ENCODE results near the gene CDH13. TPM values are rescaled to one million over a fixed set of nuclear protein-coding genes. Genes with fewer than 3 reads are reported as not detected.
A peak's percentile ranks its signal among the peaks of the same experiment; 100 is the strongest.

Gene CDH13
- total and polyA plus RNA-seq, 2 experiments from 2014 or later, result 1.2 to 1.5 TPM

GRCh38 chr16:83552930-83553329 lies 926.2 kb downstream of the CDH13 start:
- H3K36me3 ChIP-seq (replicated peaks; ENCODE audit: insufficient read depth, low read depth), result no peaks in the 10 kb centered on the region
- no peaks in the 10 kb centered on the region for H4K20me1 ChIP-seq (ENCODE audit: insufficient read depth, poor library complexity, severe bottlenecking)
- H3K4me3 ChIP-seq, result no peak overlapping the region
- peaks cover 4% of the 10 kb centered on the region for H3K27me3 ChIP-seq
- H2AFZ ChIP-seq, result no peak overlapping the region
- no peaks in the 10 kb centered on the region for H3K9me2 ChIP-seq (replicated peaks; ENCODE audit: insufficient read depth)
- DNase-seq (ENCODE audit: low spot score), result no peak
- no peak overlapping the region for H3K4me2 ChIP-seq
- TF ChIP-seq CTCF (IDR thresholded peaks at IDR 0.05; ENCODE audit: poor library complexity) (no peak), EZH2phosphoT487 (IDR thresholded peaks at IDR 0.05; ENCODE audit: low read depth, severe bottlenecking, unreplicated experiment) (no peak), EZH2 (IDR thresholded peaks at IDR 0.05; ENCODE audit: borderline replicate concordance) (no peak)
- no peaks in the 10 kb centered on the region for H3K9me3 ChIP-seq (ENCODE audit: low read depth)
- H3K79me2 ChIP-seq, result no peaks in the 10 kb centered on the region
- WGBS (ENCODE audit: low lambda C conversion rate, missing lambda C conversion rate), result 95% methylated on average over 9 of the region's 10 CpGs
- no peak overlapping the region for H3K27ac ChIP-seq
- H3K4me1 ChIP-seq (ENCODE audit: insufficient read depth), result no peaks in the 10 kb centered on the region

- no peaks in the 10 kb centered on the region for H3K9me3 ChIP-seq (ENCODE audit: low read depth)
- H3K36me3 ChIP-seq (replicated peaks; ENCODE audit: insufficient read depth, low read depth), result no peaks in the 10 kb centered on the region
- peaks cover 7% of the 10 kb centered on the region for H3K27me3 ChIP-seq
- TF ChIP-seq EZH2 (IDR thresholded peaks at IDR 0.05; ENCODE audit: borderline replicate concordance) (no peak), CTCF (IDR thresholded peaks at IDR 0.05; ENCODE audit: poor library complexity) (no peak), EZH2phosphoT487 (IDR thresholded peaks at IDR 0.05; ENCODE audit: low read depth, severe bottlenecking, unreplicated experiment) (no peak)
- H3K27ac ChIP-seq, result no peak overlapping the region
- H3K4me2 ChIP-seq, result no peak overlapping the region
- DNase-seq (ENCODE audit: low spot score), result no peak
- 70% methylated on average over 3 of the region's 3 CpGs for WGBS (ENCODE audit: low lambda C conversion rate, missing lambda C conversion rate)
- no peak overlapping the region for H2AFZ ChIP-seq
- H4K20me1 ChIP-seq (ENCODE audit: insufficient read depth, poor library complexity, severe bottlenecking), result no peaks in the 10 kb centered on the region
- no peaks in the 10 kb centered on the region for H3K4me1 ChIP-seq (ENCODE audit: insufficient read depth)
- no peaks in the 10 kb centered on the region for H3K79me2 ChIP-seq
- H3K9me2 ChIP-seq (replicated peaks; ENCODE audit: insufficient read depth), result no peaks in the 10 kb centered on the region
- no peak overlapping the region for H3K4me3 ChIP-seq
These were observed 927.3 kb downstream of the CDH13 start for GRCh38 chr16:83554096-83554495.

GRCh38 chr16:83554540-83554939 lies 927.8 kb downstream of the CDH13 start:
- TF ChIP-seq EZH2 (IDR thresholded peaks at IDR 0.05; ENCODE audit: borderline replicate concordance), result no peak
- TF ChIP-seq EZH2phosphoT487 (IDR thresholded peaks at IDR 0.05; ENCODE audit: low read depth, severe bottlenecking, unreplicated experiment), result no peak
- TF ChIP-seq CTCF (IDR thresholded peaks at IDR 0.05; ENCODE audit: poor library complexity), result no peak
- H2AFZ ChIP-seq, result no peak overlapping the region
- WGBS (ENCODE audit: low lambda C conversion rate, missing lambda C conversion rate), result 74% methylated on average over 1 of the region's 1 CpG

GRCh38 chr16:83561876-83562275 lies 935.1 kb downstream of the CDH13 start:
- Histone ChIP-seq H3K9me2 (replicated peaks; ENCODE audit: insufficient read depth) (no peaks in the 10 kb centered on the region), H4K20me1 (ENCODE audit: insufficient read depth, poor library complexity, severe bottlenecking) (no peaks in the 10 kb centered on the region), H3K27ac (no peak overlapping the region), H2AFZ (no peak overlapping the region), H3K36me3 (replicated peaks; ENCODE audit: insufficient read depth, low read depth) (no peaks in the 10 kb centered on the region), H3K4me3 (no peak overlapping the region), H3K9me3 (ENCODE audit: low read depth) (no peaks in the 10 kb centered on the region), H3K4me1 (ENCODE audit: insufficient read depth) (no peaks in the 10 kb centered on the region), H3K79me2 (no peaks in the 10 kb centered on the region), H3K27me3 (peaks cover 4% of the 10 kb centered on the region), H3K4me2 (no peak overlapping the region)
- no peak for TF ChIP-seq EZH2phosphoT487 (IDR thresholded peaks at IDR 0.05; ENCODE audit: low read depth, severe bottlenecking, unreplicated experiment)
- TF ChIP-seq EZH2 (IDR thresholded peaks at IDR 0.05; ENCODE audit: borderline replicate concordance), result no peak
- no peak for TF ChIP-seq CTCF (IDR thresholded peaks at IDR 0.05; ENCODE audit: poor library complexity)
- DNase-seq (ENCODE audit: low spot score), result peak; percentile 25
- 76% methylated on average over 2 of the region's 2 CpGs for WGBS (ENCODE audit: low lambda C conversion rate, missing lambda C conversion rate)

More at GRCh38 chr16:83554540-83554939, 927.8 kb downstream of the CDH13 start:
- Histone ChIP-seq H3K9me3 (ENCODE audit: low read depth) (no peaks in the 10 kb centered on the region), H3K9me2 (replicated peaks; ENCODE audit: insufficient read depth) (no peaks in the 10 kb centered on the region), H3K27me3 (peaks cover 7% of the 10 kb centered on the region), H3K36me3 (replicated peaks; ENCODE audit: insufficient read depth, low read depth) (no peaks in the 10 kb centered on the region), H3K4me1 (ENCODE audit: insufficient read depth) (no peaks in the 10 kb centered on the region), H3K79me2 (no peaks in the 10 kb centered on the region), H3K4me3 (no peak overlapping the region), H3K4me2 (no peak overlapping the region), H4K20me1 (ENCODE audit: insufficient read depth, poor library complexity, severe bottlenecking) (no peaks in the 10 kb centered on the region), H3K27ac (no peak overlapping the region)
- no peak for DNase-seq (ENCODE audit: low spot score)

Measured in hepatocyte (in vitro differentiated cells).